ENCODE measurements around the gene PIGP. TPM values are rescaled to one million over a fixed set of nuclear protein-coding genes. Genes with fewer than 3 reads are reported as not detected.
"Not testable (repeated sequence)": the region's sequence is repeated elsewhere in the genome, so short reads cannot be mapped to it uniquely, and the experiment has no call there.

Gene PIGP
- polyA plus RNA-seq, 3 donors = 8.8 to 17.6 (median 10.6) TPM

DNA sequence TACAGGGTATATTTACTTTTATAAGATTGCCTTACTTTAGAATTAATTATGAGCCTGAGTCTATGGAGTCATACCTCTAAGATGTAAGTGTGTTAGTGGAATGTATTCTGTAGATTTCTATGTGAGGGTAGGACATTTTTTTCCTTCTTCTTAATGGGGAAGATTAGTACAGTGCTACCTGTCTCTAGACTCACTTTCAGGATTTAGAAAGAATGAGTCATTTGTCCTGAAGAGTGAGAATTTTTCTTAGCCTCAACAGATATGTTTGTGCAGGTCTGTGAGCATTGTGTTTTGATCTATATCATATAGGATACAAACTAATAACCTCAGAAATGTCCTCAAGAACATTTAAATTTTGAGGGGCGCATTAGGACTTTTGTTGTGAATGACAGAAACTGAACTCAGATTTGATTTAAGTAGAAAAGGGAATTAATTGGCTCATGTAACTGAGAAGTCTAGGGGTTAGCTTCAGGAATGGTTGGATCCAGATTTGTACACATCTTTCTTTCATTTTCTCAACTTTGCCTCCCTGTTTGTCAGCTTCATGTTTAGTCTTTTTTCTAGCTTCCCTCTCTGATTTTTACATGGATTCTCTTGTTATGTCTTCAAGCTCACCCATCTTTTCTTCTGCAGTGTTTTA, 45.4 kb upstream of the PIGP start:
- H3K79me2 ChIP-seq (ENCODE audit: insufficient read depth, low read length) = no peaks in the 10 kb centered on the region
- no peak overlapping the region for H3K4me3 Mint-ChIP-seq
- no CpG with 5 or more reads among the region's 1 CpG for WGBS (ENCODE audit: insufficient coverage)
- no peak overlapping the region for H3K4me3 ChIP-seq (replicated peaks in 1 of 3; ENCODE audit: low read depth in 2 of 3, low read length in 3 of 3)
- intact Hi-C loops (cut with micrococcal nuclease) = no loop called here
- H3K4me1 Mint-ChIP-seq = no peaks in the 10 kb centered on the region
- H3K27ac Mint-ChIP-seq = no peak overlapping the region
- no peaks in the 10 kb centered on the region for H3K27me3 ChIP-seq (ENCODE audit: control insufficient read depth in 2 of 2, insufficient read depth in 2 of 2, low read length in 2 of 2)
- no peak overlapping the region for H3K4me2 ChIP-seq (replicated peaks; ENCODE audit: extremely low read depth, low read length, poor library complexity, severe bottlenecking)
- TF ChIP-seq CTCF (IDR thresholded peaks at IDR 0.05) = no peak
- DNase-seq = no peak
- no peak overlapping the region for H3K27ac ChIP-seq (ENCODE audit: low read depth in 1 of 2, low read length in 2 of 2)
- no peaks in the 10 kb centered on the region for H3K4me1 ChIP-seq (ENCODE audit: control insufficient read depth in 1 of 2, insufficient read depth in 2 of 2, low read length in 2 of 2)
- H3K27me3 Mint-ChIP-seq (ENCODE audit: low read depth in 3 of 3) = no peaks in the 10 kb centered on the region
- H3K9me3 ChIP-seq (replicated peaks in 1 of 2; ENCODE audit: control insufficient read depth in 1 of 2, insufficient read depth in 1 of 2, low read length in 2 of 2) = no peaks in the 10 kb centered on the region
- peaks cover 0 to 4% (median 0%) of the 10 kb centered on the region in 7 donors for H3K9me3 Mint-ChIP-seq
- no peak overlapping the region for H3K9ac ChIP-seq (ENCODE audit: insufficient read depth, low read length, poor library complexity, severe bottlenecking)
- H4K20me1 ChIP-seq (ENCODE audit: insufficient read depth, low read length) = no peaks in the 10 kb centered on the region
- no peak overlapping the region for H2AFZ ChIP-seq (ENCODE audit: insufficient read depth, low read depth, low read length, poor library complexity, severe bottlenecking)
- peaks cover 9 to 26% of the 10 kb centered on the region in 2 donors for H3K36me3 Mint-ChIP-seq
- peaks cover 6 to 26% of the 10 kb centered on the region in 2 donors for H3K36me3 ChIP-seq (replicated peaks in 1 of 2; ENCODE audit: control insufficient read depth in 1 of 2, insufficient read depth in 2 of 2, low read length in 2 of 2)

- Histone ChIP-seq H3K27me3 (ENCODE audit: control insufficient read depth in 2 of 2, insufficient read depth in 2 of 2, low read length in 2 of 2) (no peaks in the 10 kb centered on the region), H3K4me2 (replicated peaks; ENCODE audit: extremely low read depth, low read length, poor library complexity, severe bottlenecking) (no peak overlapping the region), H3K79me2 (ENCODE audit: insufficient read depth, low read length) (no peaks in the 10 kb centered on the region), H3K4me3 (replicated peaks in 1 of 3; ENCODE audit: low read depth in 2 of 3, low read length in 3 of 3) (no peak overlapping the region), H3K27ac (ENCODE audit: low read depth in 1 of 2, low read length in 2 of 2) (no peak overlapping the region), H3K36me3 (replicated peaks in 1 of 2; ENCODE audit: control insufficient read depth in 1 of 2, insufficient read depth in 2 of 2, low read length in 2 of 2) (peaks cover 2 to 17% of the 10 kb centered on the region in 2 donors), H2AFZ (ENCODE audit: insufficient read depth, low read depth, low read length, poor library complexity, severe bottlenecking) (no peak overlapping the region), H3K4me1 (ENCODE audit: control insufficient read depth in 1 of 2, insufficient read depth in 2 of 2, low read length in 2 of 2) (no peaks in the 10 kb centered on the region), H4K20me1 (ENCODE audit: insufficient read depth, low read length) (no peaks in the 10 kb centered on the region), H3K9ac (ENCODE audit: insufficient read depth, low read length, poor library complexity, severe bottlenecking) (no peak overlapping the region), H3K9me3 (replicated peaks in 1 of 2; ENCODE audit: control insufficient read depth in 1 of 2, insufficient read depth in 1 of 2, low read length in 2 of 2) (no peaks in the 10 kb centered on the region)
- H3K4me3 Mint-ChIP-seq = no peak overlapping the region
- intact Hi-C loops (cut with micrococcal nuclease) = no loop called here
- peaks cover 5 to 22% of the 10 kb centered on the region in 2 donors for H3K36me3 Mint-ChIP-seq
- H3K4me1 Mint-ChIP-seq = no peaks in the 10 kb centered on the region
- peaks cover 0 to under 1% (median 0%) of the 10 kb centered on the region in 3 donors for H3K27me3 Mint-ChIP-seq (ENCODE audit: low read depth in 3 of 3)
- DNase-seq = no peak
- no peak for TF ChIP-seq CTCF (IDR thresholded peaks at IDR 0.05)
- peaks cover 0 to 6% (median 3%) of the 10 kb centered on the region in 7 donors for H3K9me3 Mint-ChIP-seq
- no peak overlapping the region for H3K27ac Mint-ChIP-seq
Measured at GRCh38 chr21:37117204-37117603, 44.3 kb upstream of the PIGP start.

DNA sequence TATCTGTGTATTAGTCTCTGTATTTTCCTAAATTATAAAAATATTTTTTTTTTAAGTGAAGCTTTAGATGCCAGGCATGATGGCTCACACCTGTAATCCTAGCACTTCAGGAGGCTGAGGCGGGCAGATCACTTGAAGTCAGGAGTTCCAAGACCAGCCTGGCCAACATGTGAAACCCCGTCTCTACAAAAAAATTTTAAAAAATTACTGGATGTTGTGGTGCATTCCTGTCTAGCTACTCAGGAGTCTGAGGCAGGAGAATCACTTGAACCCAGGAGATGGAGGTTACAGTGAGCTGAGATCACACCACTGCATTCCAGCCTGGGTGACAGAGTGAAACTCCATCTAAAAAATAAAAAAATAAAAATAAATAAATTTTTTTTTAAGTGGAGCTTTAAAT, 43.6 kb upstream of the PIGP start:
- H4K20me1 ChIP-seq (ENCODE audit: insufficient read depth, low read length); H3K27ac Mint-ChIP-seq; H3K4me1 Mint-ChIP-seq; H3K27me3 Mint-ChIP-seq (ENCODE audit: low read depth in 3 of 3); H3K4me3 Mint-ChIP-seq; H2AFZ ChIP-seq (ENCODE audit: insufficient read depth, low read depth, low read length, poor library complexity, severe bottlenecking); H3K4me1 ChIP-seq (ENCODE audit: control insufficient read depth in 1 of 2, insufficient read depth in 2 of 2, low read length in 2 of 2); H3K79me2 ChIP-seq (ENCODE audit: insufficient read depth, low read length); H3K4me3 ChIP-seq (replicated peaks in 1 of 3; ENCODE audit: low read depth in 2 of 3, low read length in 3 of 3); DNase-seq; H3K9me3 ChIP-seq (replicated peaks in 1 of 2; ENCODE audit: control insufficient read depth in 1 of 2, insufficient read depth in 1 of 2, low read length in 2 of 2); H3K9ac ChIP-seq (ENCODE audit: insufficient read depth, low read length, poor library complexity, severe bottlenecking); H3K27me3 ChIP-seq (ENCODE audit: control insufficient read depth in 2 of 2, insufficient read depth in 2 of 2, low read length in 2 of 2); H3K4me2 ChIP-seq (replicated peaks; ENCODE audit: extremely low read depth, low read length, poor library complexity, severe bottlenecking); intact Hi-C loops (cut with micrococcal nuclease); H3K27ac ChIP-seq (ENCODE audit: low read depth in 1 of 2, low read length in 2 of 2): not testable (repeated sequence)
- H3K36me3 ChIP-seq (replicated peaks in 1 of 2; ENCODE audit: control insufficient read depth in 1 of 2, insufficient read depth in 2 of 2, low read length in 2 of 2) = peaks cover 2 to 13% of the 10 kb centered on the region in 2 donors
- WGBS (ENCODE audit: insufficient coverage) = no CpG with 5 or more reads among the region's 2 CpGs
- Mint-ChIP-seq H3K36me3 (peaks cover 5 to 22% of the 10 kb centered on the region in 2 donors), H3K9me3 (peaks cover under 1 to 13% (median 5%) of the 10 kb centered on the region in 7 donors)
